HepG2 (cell line): ENCODE data around the gene KNG1. TPM values are rescaled to one million over a fixed set of nuclear protein-coding genes. Genes with fewer than 3 reads are reported as not detected.

Experiments
- ARNT2 ChIP-seq: sonication (generic); formaldehyde crosslinking; IDR thresholded peaks from 2 replicates; pipeline ENCODE4 v1.8.0; 2022; ENCODE audit warnings: mild to moderate bottlenecking, low read depth, missing genetic modification reagents, moderate library complexity
- ATF7 ChIP-seq, 2 experiments: fragments of 450-650 bp in 1 of 2; sonication (generic) in 1 of 2; formaldehyde crosslinking in 1 of 2; IDR thresholded peaks; 2 replicates each; pipeline versions ENCODE4 v1.4.0 to v1.6.1; 2016 to 2020; ENCODE audit warnings: antibody characterized with exemption in 1 of 2, mild to moderate bottlenecking in 1 of 2, missing genetic modification reagents in 1 of 2
- CHD2 ChIP-seq: IDR thresholded peaks from 2 replicates; pipeline ENCODE4 v1.6.1; 2011; ENCODE audit warnings: low read depth, low read length, improper control_type of control experiment
- ETV5 ChIP-seq: IDR thresholded peaks from 2 replicates; pipeline ENCODE4 v1.6.1; 2018; ENCODE audit warnings: missing biosample characterization, missing genetic modification reagents, inconsistent platforms, borderline replicate concordance
- EZH2 ChIP-seq: conservative IDR thresholded peaks from 2 replicates; pipeline ENCODE4 v1.6.1; 2012; ENCODE audit warnings: mild to moderate bottlenecking, low read depth, low read length, moderate library complexity
- FOXK1 ChIP-seq: sonication (generic); formaldehyde crosslinking; IDR thresholded peaks from 2 replicates; pipeline ENCODE4 v1.4.0; 2020; ENCODE audit warnings: low read depth, missing genetic modification reagents, borderline replicate concordance
- HIVEP1 ChIP-seq: sonication (generic); formaldehyde crosslinking; IDR thresholded peaks from 2 replicates; pipeline ENCODE4 v1.4.0; 2020; ENCODE audit warnings: mild to moderate bottlenecking, missing genetic modification reagents
- HMGXB3 ChIP-seq: sonication (generic); formaldehyde crosslinking; IDR thresholded peaks from 2 replicates; pipeline ENCODE4 v1.4.0; 2020; ENCODE audit warnings: missing genetic modification reagents, borderline replicate concordance
- HNRNPK ChIP-seq: fragments of 200-400 bp; formaldehyde crosslinking; IDR thresholded peaks from 2 replicates; pipeline ENCODE4 v1.6.1; 2018; ENCODE audit warnings: low read length, low read depth, moderate library complexity, mild to moderate bottlenecking; ENCODE audit not compliant: poor library complexity, severe bottlenecking
- KLF15 ChIP-seq: sonication (generic); formaldehyde crosslinking; IDR thresholded peaks from 2 replicates; pipeline ENCODE4 v1.8.1; 2023; ENCODE audit warnings: borderline replicate concordance, mild to moderate bottlenecking, inconsistent platforms, missing genetic modification reagents, mixed read lengths
- KMT2A ChIP-seq: sonication (generic); formaldehyde crosslinking; IDR thresholded peaks from 2 replicates; pipeline ENCODE4 v1.4.0; 2020; ENCODE audit warnings: missing genetic modification reagents
- MAF1 ChIP-seq: sonication (generic); formaldehyde crosslinking; IDR thresholded peaks from 2 replicates; pipeline ENCODE4 v1.5.0; 2020; ENCODE audit warnings: missing genetic modification reagents, borderline replicate concordance
- MXD3 ChIP-seq: IDR thresholded peaks from 2 replicates; pipeline ENCODE4 v1.6.1; 2016; ENCODE audit warnings: mild to moderate bottlenecking, missing biosample characterization, missing genetic modification reagents
- NCOA2 ChIP-seq: sonication (generic); formaldehyde crosslinking; IDR thresholded peaks from 2 replicates; pipeline ENCODE4 v1.8.0; 2022; ENCODE audit warnings: inconsistent platforms
- SMAD1 ChIP-seq: sonication (generic); formaldehyde crosslinking; IDR thresholded peaks from 2 replicates; pipeline ENCODE4 v1.4.0; 2020; ENCODE audit warnings: missing genetic modification reagents, low read depth, mild to moderate bottlenecking, borderline replicate concordance
- TAF1 ChIP-seq: sonication (generic); formaldehyde crosslinking; IDR thresholded peaks from 2 replicates; pipeline ENCODE4 v1.4.0; 2020; ENCODE audit warnings: missing genetic modification reagents
- ZBTB1 ChIP-seq: sonication (generic); formaldehyde crosslinking; IDR thresholded peaks from 2 replicates; pipeline ENCODE4 v1.4.0; 2020; ENCODE audit warnings: missing genetic modification reagents, borderline replicate concordance
- ZNF275 ChIP-seq: sonication (generic); formaldehyde crosslinking; IDR thresholded peaks from 2 replicates; pipeline ENCODE4 v1.8.0; 2022; ENCODE audit warnings: missing genetic modification reagents, mild to moderate bottlenecking, inconsistent platforms, borderline replicate concordance
- ZNF430 ChIP-seq: sonication (generic); formaldehyde crosslinking; IDR thresholded peaks from 2 replicates; pipeline ENCODE4 v1.9.0; 2021; ENCODE audit warnings: mild to moderate bottlenecking, missing genetic modification reagents
- ZNF513 ChIP-seq: sonication (generic); formaldehyde crosslinking; conservative IDR thresholded peaks from 2 replicates; pipeline ENCODE4 v1.5.0; 2020; ENCODE audit warnings: missing genetic modification reagents
- ZNF557 ChIP-seq: sonication (generic); formaldehyde crosslinking; IDR thresholded peaks from 2 replicates; pipeline ENCODE4 v1.4.0; 2020; ENCODE audit warnings: missing genetic modification reagents
- ZNF616 ChIP-seq: sonication (generic); formaldehyde crosslinking; IDR thresholded peaks from 2 replicates; pipeline ENCODE4 v1.5.0; 2020; ENCODE audit warnings: low read depth, mild to moderate bottlenecking, missing genetic modification reagents
- ZNF788 ChIP-seq: sonication (generic); formaldehyde crosslinking; IDR thresholded peaks from 2 replicates; pipeline ENCODE4 v1.5.0; 2020; ENCODE audit warnings: mild to moderate bottlenecking, missing genetic modification reagents, borderline replicate concordance
- ZSCAN9 ChIP-seq: IDR thresholded peaks from 2 replicates; pipeline ENCODE4 v1.6.1; 2016; ENCODE audit warnings: borderline replicate concordance
- polyA plus RNA-seq, 8 experiments: library from polyadenylated mRNA; depleted of rRNA in 3 of 8; stranded (reverse) in 7 of 8; unstranded in 1 of 8; fragments of >200 nt; fragmentation: Illumina TruSeq in 4 of 8; extraction: Trizol in 4 of 8; gene quantifications; 2 replicates each; pipeline versions ENCODE4 v1.2.1 to v1.2.3, GENCODE V29; 2011 to 2016; ENCODE audit warnings: low read depth in 4 of 8, missing spikeins in 1 of 8, mixed read lengths in 1 of 8; ENCODE audit not compliant: insufficient read depth in 1 of 8
- total RNA-seq, 5 experiments: library from RNA; depleted of rRNA; stranded (reverse); fragments of >200 nt; fragmentation: Illumina TruSeq; extraction: Trizol; gene quantifications; 2 replicates each; pipeline ENCODE4 v1.2.3, GENCODE V29; 2016; ENCODE audit warnings: low read depth in 1 of 5

The KNG1 gene
- total and polyA plus RNA-seq, 2 of the 13 experiments (the other 11 are each of a cell fraction or from before 2014, with no cell fraction given): 6.5 to 7.0 TPM

- no peak for TF ChIP-seq ZNF513 (CRISPR knock-in tag)
- no peak for TF ChIP-seq HIVEP1 (CRISPR knock-in tag)
- 0 out of 2 replicates have a peak, but pooled peaks have one; percentile 50 for TF ChIP-seq ARNT2
- 0 out of 2 replicates have a peak, but pooled peaks have one; percentile 33 for TF ChIP-seq HMGXB3
- peak; percentile 90 for TF ChIP-seq ETV5
- TF ChIP-seq KMT2A (CRISPR knock-in tag): peak; percentile 34; the same call in 1 of the 2 replicates
- TF ChIP-seq ZSCAN9 (CRISPR knock-in tag): no peak; the same call in 1 of the 2 replicates
- no peak for TF ChIP-seq KLF15 (CRISPR knock-in tag)
- TF ChIP-seq MAF1 (CRISPR knock-in tag): no peak
- no peak for TF ChIP-seq ZNF275 (CRISPR knock-in tag)
- no peak for TF ChIP-seq CHD2
- TF ChIP-seq ZNF616 (CRISPR knock-in tag): no peak
- no peak for TF ChIP-seq MXD3 (CRISPR knock-in tag)
- TF ChIP-seq SMAD1: no peak
- TF ChIP-seq HNRNPK: no peak
- TF ChIP-seq ATF7 (IDR thresholded peaks at IDR 0.05): no peak
- no peak for TF ChIP-seq ATF7 (CRISPR knock-in tag; IDR thresholded peaks at IDR 0.05)
- no peak for TF ChIP-seq FOXK1
- TF ChIP-seq ZNF788: no peak
- TF ChIP-seq ZNF557 (CRISPR knock-in tag): no peak
- no peak for TF ChIP-seq EZH2
- peak; percentile 44; the same call in 1 of the 2 replicates for TF ChIP-seq TAF1
- peak; percentile 19; the same call in 1 of the 2 replicates for TF ChIP-seq NCOA2
- TF ChIP-seq ZBTB1 (CRISPR knock-in tag): no peak
- TF ChIP-seq ZNF430 (CRISPR knock-in tag): no peak; the same call in 1 of the 2 replicates
Measured at GRCh38 chr3:186746008-186746407, 28.8 kb downstream of the KNG1 start (continued).
